A673 (cell line): ENCODE results near the gene COL9A3. TPM values are rescaled to one million over a fixed set of nuclear protein-coding genes. Genes with fewer than 3 reads are reported as not detected.

ENCODE experiments used
- BruUV-seq: library from RNA; stranded (reverse); fragments of 400-500 nt; replicated peaks from 2 replicates; lab custom pipeline; 2021; lab: Mats Ljungman, UMichigan
- CTCF ChIA-PET: fragments of 300-600 bp; sonication (Branson Sonifier 250); formaldehyde crosslinking; loops from one replicate; lab custom pipeline; 2022; ENCODE audit warnings: antibody characterized with exemption; lab: Charles Lee
- POLR2A ChIA-PET: fragments of 300-600 bp; sonication (Branson Sonifier 250); formaldehyde crosslinking; loops from one replicate; lab custom pipeline; 2022; ENCODE audit warnings: antibody characterized with exemption; ENCODE audit not compliant: low non-redundant PET; lab: Charles Lee
- DNase-seq: peaks from one replicate; pipeline ENCODE4 v3.0.0-alpha.2; 2015; ENCODE audit warnings: low spot score
- H3K27ac ChIP-seq: fragments of 200-600 bp; sonication (generic); 2 replicates; pipeline ENCODE4 v1.5.1; 2016; ENCODE audit warnings: mixed run types, low read depth, mild to moderate bottlenecking, mixed read lengths, antibody characterized with exemption, low read length; ENCODE audit not compliant: poor library complexity, severe bottlenecking
- H3K27me3 ChIP-seq: fragments of 200-600 bp; sonication (generic); replicated peaks from 2 replicates; pipeline ENCODE4 v1.6.1; 2017; ENCODE audit warnings: mixed run types, low read depth, mild to moderate bottlenecking, mixed read lengths, antibody characterized with exemption, low read length; ENCODE audit not compliant: insufficient read depth, poor library complexity
- H3K36me3 ChIP-seq: fragments of 200-600 bp; sonication (generic); 2 replicates; pipeline ENCODE4 v1.6.1; 2016; ENCODE audit warnings: mixed run types, mild to moderate bottlenecking, mixed read lengths, antibody characterized with exemption, low read length; ENCODE audit not compliant: insufficient read depth, poor library complexity, severe bottlenecking
- H3K4me1 ChIP-seq: fragments of 200-600 bp; sonication (generic); 2 replicates; pipeline ENCODE4 v1.6.1; 2017; ENCODE audit warnings: mixed run types, mild to moderate bottlenecking, mixed read lengths, antibody characterized with exemption, low read length; ENCODE audit not compliant: insufficient read depth, poor library complexity, severe bottlenecking
- H3K4me3 ChIP-seq: fragments of 200-600 bp; sonication (generic); 2 replicates; pipeline ENCODE4 v1.5.1; 2016; ENCODE audit warnings: low read depth, mixed run types, mild to moderate bottlenecking, mixed read lengths, low read length; ENCODE audit not compliant: poor library complexity, severe bottlenecking
- H3K9me3 ChIP-seq: fragments of 200-600 bp; sonication (generic); 2 replicates; pipeline ENCODE4 v1.6.1; 2016; ENCODE audit warnings: mixed run types, low read depth, mild to moderate bottlenecking, mixed read lengths, antibody characterized with exemption, low read length; ENCODE audit not compliant: poor library complexity, severe bottlenecking
- CTCF ChIP-seq: fragments of 300-800, 200-600 bp; sonication (generic); conservative IDR thresholded peaks from 2 replicates; pipeline ENCODE4 v1.5.1; 2017; ENCODE audit warnings: low read depth, mild to moderate bottlenecking, antibody characterized with exemption, low read length, moderate library complexity, mixed read lengths
- EZH2 ChIP-seq: fragments of 200-600 bp; sonication (generic); IDR thresholded peaks from 2 replicates; pipeline ENCODE4 v1.6.1; 2017; ENCODE audit warnings: borderline replicate concordance, low read depth, mild to moderate bottlenecking, mixed read lengths, antibody characterized with exemption, low read length; ENCODE audit not compliant: poor library complexity, severe bottlenecking
- intact Hi-C: fragments of 100-400 bp; cut with micrococcal nuclease; formaldehyde crosslinking; loops from one replicate; pipeline ENCODE4 v1.10.0; 2022; ENCODE audit not compliant: unreplicated experiment
- total RNA-seq: library from RNA; stranded (reverse); gene quantifications from 2 replicates; pipeline ENCODE4 v1.2.3, GENCODE V29; 2021

COL9A3 gene
- total RNA-seq, 1 experiment from 2014 or later: 8.4 TPM

GRCh38 chr20:62832212-62832922 lies 15.5 kb downstream of the COL9A3 start:
- CTCF ChIA-PET: no interaction called here
- peak; percentile 72 for DNase-seq
- no TSS peak for BruUV-seq

GRCh38 chr20:62832951-62833391 lies 16.1 kb downstream of the COL9A3 start:
- BruUV-seq: no TSS peak
- Histone ChIP-seq H3K36me3 (no peaks in the 10 kb centered on the region), H3K9me3 (no peaks in the 10 kb centered on the region), H3K4me3 (no peak overlapping the region), H3K27me3 (no peaks in the 10 kb centered on the region), H3K27ac (no peak overlapping the region), H3K4me1 (peaks cover 26% of the 10 kb centered on the region)
- POLR2A ChIA-PET: no interaction called here
- intact Hi-C loops: no loop called here
- no peak for DNase-seq
- TF ChIP-seq EZH2: no peak
- CTCF ChIA-PET: no interaction called here

More at GRCh38 chr20:62832212-62832922, 15.5 kb downstream of the COL9A3 start:
- Histone ChIP-seq H3K9me3 (no peaks in the 10 kb centered on the region), H3K4me3 (no peak overlapping the region), H3K36me3 (no peaks in the 10 kb centered on the region), H3K27me3 (no peaks in the 10 kb centered on the region), H3K27ac (no peak overlapping the region), H3K4me1 (peaks cover 26% of the 10 kb centered on the region)
- intact Hi-C loops: no loop called here
- POLR2A ChIA-PET: no interaction called here
- TF ChIP-seq CTCF (no peak), EZH2 (no peak)

DNA sequence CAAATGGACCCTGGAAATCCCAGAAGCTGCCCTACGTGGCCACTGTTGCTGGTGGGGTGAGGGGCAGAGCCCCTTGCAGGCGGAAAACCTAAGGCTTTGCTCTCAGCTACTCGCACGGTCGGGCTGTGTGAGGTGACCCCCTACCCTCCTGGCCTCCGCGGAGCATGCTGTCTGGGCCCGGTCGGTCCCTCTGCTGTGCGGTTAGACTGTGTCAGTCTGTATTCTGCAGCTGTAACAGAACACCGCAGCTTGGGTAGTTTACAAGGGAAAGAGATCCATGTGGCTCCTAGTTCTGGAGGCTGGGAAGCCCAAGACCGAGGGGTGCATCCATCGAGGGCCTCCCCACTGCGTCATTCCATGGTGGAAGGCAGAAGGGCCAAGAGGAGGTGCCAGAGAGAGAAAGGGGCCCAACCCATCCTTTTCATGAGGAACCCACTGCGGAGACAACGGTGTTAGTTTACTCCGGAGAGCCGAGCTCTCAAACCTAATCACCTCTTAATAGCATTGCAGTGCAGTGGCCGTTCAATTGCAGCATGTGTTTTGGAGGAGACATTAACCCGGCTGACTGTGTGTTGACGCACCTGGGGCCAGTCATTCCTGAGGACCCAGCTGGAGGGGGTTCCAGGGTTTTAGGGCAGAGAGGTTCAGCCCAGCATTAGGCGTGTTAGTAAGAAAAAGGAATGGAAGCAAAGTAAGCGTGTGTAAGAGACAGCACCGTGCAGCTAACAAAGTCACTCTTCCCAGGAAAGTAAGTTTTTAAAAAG lies 18.3 kb downstream of the COL9A3 start:
- Histone ChIP-seq H3K4me3 (no peak overlapping the region), H3K4me1 (peaks cover 26% of the 10 kb centered on the region), H3K27me3 (no peaks in the 10 kb centered on the region), H3K36me3 (no peaks in the 10 kb centered on the region), H3K27ac (no peak overlapping the region), H3K9me3 (no peaks in the 10 kb centered on the region)
- BruUV-seq: no TSS peak
- ChIA-PET CTCF (interaction anchor here (0.7 kb wide), 1 partner anchor 56 kb away, joined by 3 read pairs; no protein-coding TSS in a partner anchor), POLR2A (interaction anchor here (0.5 kb wide), 1 partner anchor 40 kb away, joined by 3 read pairs; no protein-coding TSS in a partner anchor)
- TF ChIP-seq CTCF (no peak), EZH2 (no peak)
- intact Hi-C loops: no loop called here
- DNase-seq: no peak
